Measurements from ENCODE around the gene TRIM60. TPM values are rescaled to one million over a fixed set of nuclear protein-coding genes. Genes with fewer than 3 reads are reported as not detected.
"Not testable (repeated sequence)": the region's sequence is repeated elsewhere in the genome, so short reads cannot be mapped to it uniquely, and the experiment has no call there.

The TRIM60 gene
- total RNA-seq, result not detected

- Histone ChIP-seq H3K27me3 (no peaks in the 10 kb centered on the region), H3K36me3 (no peaks in the 10 kb centered on the region), H3K27ac (no peak within 1 kb of the TSS), H3K4me3 (no peak within 1 kb of the TSS), H3K4me1 (no peaks in the 10 kb centered on the region), H3K9me3 (no peaks in the 10 kb centered on the region)
- WGBS, 2 donors (ENCODE audit: low coverage in 1 of 2), result 93% methylated on average over 18 of the region's 41 CpGs; no CpG with 5 or more reads in 1 of the 2 donors
- ATAC-seq, result no peak
- TF ChIP-seq CTCF (IDR thresholded peaks at IDR 0.05) (no peak), POLR2A (IDR thresholded peaks at IDR 0.05) (no peak), EP300 (IDR thresholded peaks at IDR 0.05) (no peak), POLR2AphosphoS5 (IDR thresholded peaks at IDR 0.05) (no peak)
Observed at GRCh38 chr4:165031436-165032211, at the start of gene TRIM60. Gene TRIM60 (plus strand): TSS chr4:165031999. CDS start chr4:165040073, 8,074 bp downstream.

- Histone ChIP-seq H3K9me3 (peaks cover 0 to 5% (median 0%) of the 10 kb centered on the region in 3 donors), H3K27me3 (no peaks in the 10 kb centered on the region), H3K27ac (no peak overlapping the region), H3K36me3 (no peaks in the 10 kb centered on the region), H3K4me3 (no peak overlapping the region), H3K4me1 (no peaks in the 10 kb centered on the region)
- no peak for ATAC-seq
- 64 to 94% methylated on average over 2 of the region's 2 CpGs for WGBS, 2 donors (ENCODE audit: low coverage in 1 of 2)
- TF ChIP-seq POLR2A (IDR thresholded peaks at IDR 0.05) (no peak), POLR2AphosphoS5 (IDR thresholded peaks at IDR 0.05) (no peak), EP300 (IDR thresholded peaks at IDR 0.05) (no peak), CTCF (IDR thresholded peaks at IDR 0.05) (no peak)
Observed at GRCh38 chr4:164989471-164989870, 42.3 kb upstream of the TRIM60 start.

GRCh38 chr4:164990786-164991185, 41.0 kb upstream of the TRIM60 start:
- not testable (repeated sequence) for H3K4me1 ChIP-seq, H3K27me3 ChIP-seq, H3K27ac ChIP-seq, ATAC-seq, H3K9me3 ChIP-seq, H3K36me3 ChIP-seq, H3K4me3 ChIP-seq
- WGBS, 2 donors (ENCODE audit: low coverage in 1 of 2), result 83 to 88% methylated on average over 8 of the region's 10 CpGs

- WGBS, 2 donors (ENCODE audit: low coverage in 1 of 2), result 75 to 92% methylated on average over 3 to 6 of the region's 6 CpGs
- not testable (repeated sequence) for H3K9me3 ChIP-seq, H3K36me3 ChIP-seq, H3K4me1 ChIP-seq, H3K27me3 ChIP-seq, ATAC-seq, H3K27ac ChIP-seq, H3K4me3 ChIP-seq
Observed at GRCh38 chr4:164996123-164996522, 35.7 kb upstream of the TRIM60 start.

GRCh38 chr4:164997324-164997723, 34.5 kb upstream of the TRIM60 start:
- no peaks in the 10 kb centered on the region for H3K27me3 ChIP-seq
- 82 to 100% methylated on average over 1 to 2 of the region's 2 CpGs for WGBS, 2 donors (ENCODE audit: low coverage in 1 of 2)

More at GRCh38 chr4:164997324-164997723, 34.5 kb upstream of the TRIM60 start:
- no peaks in the 10 kb centered on the region for H3K9me3 ChIP-seq
- no peak overlapping the region for H3K27ac ChIP-seq
- H3K36me3 ChIP-seq, result no peaks in the 10 kb centered on the region
- ATAC-seq, result no peak
- H3K4me1 ChIP-seq, result no peaks in the 10 kb centered on the region
- no peak for TF ChIP-seq CTCF (IDR thresholded peaks at IDR 0.05)
- TF ChIP-seq POLR2AphosphoS5 (IDR thresholded peaks at IDR 0.05), result no peak
- no peak for TF ChIP-seq EP300 (IDR thresholded peaks at IDR 0.05)
- no peak for TF ChIP-seq POLR2A (IDR thresholded peaks at IDR 0.05)
- H3K4me3 ChIP-seq, result no peak overlapping the region
